ENCODE results near the gene DCTN4.

Gene DCTN4

DNA sequence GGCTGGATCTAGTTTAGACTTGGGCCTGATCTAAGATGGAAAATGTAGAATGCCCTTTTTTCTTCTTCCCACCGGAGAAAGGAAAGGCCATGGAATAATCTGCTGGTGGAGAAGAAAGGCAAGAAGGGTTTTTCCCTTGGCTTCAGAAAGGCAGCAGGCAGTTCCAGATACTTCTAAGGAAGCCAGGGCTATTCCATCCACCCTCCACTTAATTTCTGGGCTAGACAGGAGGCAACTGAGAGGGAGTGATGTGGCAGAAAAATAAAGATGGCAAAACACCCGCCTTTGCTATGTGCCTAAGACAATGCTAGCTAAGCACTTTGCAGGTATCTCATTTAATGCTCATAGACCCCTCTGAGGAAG, 87.9 kb downstream of the DCTN4 start:
- DNase-seq (ENCODE audit: low read depth, low spot score), result no peak

DNA sequence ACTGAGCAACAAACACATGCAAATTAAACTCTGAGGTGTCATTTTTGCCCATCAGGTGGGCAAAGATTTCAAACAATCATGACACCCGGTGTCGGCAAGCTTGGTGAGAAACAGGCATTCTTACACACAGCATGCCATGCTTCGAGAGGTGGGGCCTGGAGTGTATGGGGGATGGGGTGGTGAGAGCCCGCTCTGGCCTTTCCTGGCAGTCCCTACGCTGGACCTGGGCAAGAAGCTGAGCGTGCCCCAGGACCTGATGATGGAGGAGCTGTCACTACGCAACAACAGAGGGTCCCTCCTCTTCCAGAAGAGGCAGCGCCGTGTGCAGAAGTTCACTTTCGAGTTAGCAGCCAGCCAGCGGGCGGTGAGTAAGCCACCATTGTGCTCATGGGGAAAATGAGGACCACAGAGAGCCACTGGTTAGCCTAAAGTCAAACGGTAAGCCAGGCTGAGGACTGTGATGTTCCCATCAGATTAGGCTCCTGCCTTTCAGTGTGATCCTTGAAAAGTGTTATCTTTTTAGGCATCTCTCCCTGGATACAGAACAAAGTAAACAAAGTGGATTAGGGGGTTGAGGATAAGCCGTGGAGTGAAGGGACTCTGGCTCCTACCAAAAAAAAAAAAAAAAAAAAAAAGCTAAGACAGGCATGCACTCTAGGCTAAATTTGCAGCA, 88.4 kb downstream of the DCTN4 start:
- DNase-seq (ENCODE audit: low read depth, low spot score), result no peak

DNA sequence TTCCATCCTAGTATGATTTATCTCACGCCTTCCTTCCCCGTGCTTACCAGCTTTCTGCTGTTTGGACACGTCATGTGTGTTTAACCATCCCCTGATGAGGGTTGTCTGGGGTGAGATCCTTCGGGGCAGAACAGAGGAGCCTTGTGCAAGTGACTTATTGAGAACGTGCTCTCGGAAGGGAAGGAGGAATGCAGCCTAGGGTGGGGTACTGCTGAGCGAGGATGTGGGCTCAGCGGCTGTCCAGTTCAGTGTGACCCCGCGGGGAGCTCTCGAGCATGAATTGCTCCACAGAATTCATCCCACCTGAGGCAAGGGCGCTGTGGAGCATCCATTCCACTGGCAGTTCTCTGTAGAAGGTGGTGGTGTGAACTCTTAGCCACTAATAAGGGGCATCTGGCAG, 93.8 kb downstream of the DCTN4 start:
- DNase-seq (ENCODE audit: low read depth, low spot score), result no peak

DNA sequence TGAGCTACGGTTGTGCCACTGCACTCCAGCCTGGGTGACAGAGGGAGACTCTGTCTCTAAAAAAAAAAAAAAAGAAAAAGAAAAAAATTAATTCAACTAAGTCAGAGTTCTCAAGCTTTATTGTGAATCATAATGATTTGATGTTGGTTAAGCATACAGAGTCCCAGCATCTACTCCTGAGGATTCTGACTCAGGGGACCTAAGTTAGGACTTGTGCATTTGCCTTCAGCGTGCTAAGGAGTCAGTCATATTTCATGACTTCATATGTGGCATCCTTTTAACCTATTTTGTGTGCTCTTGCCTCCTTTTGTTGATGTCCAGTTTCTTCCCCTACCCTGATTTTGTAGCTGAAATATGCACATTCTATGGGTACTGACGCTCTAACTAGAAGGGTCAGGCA, 94.9 kb downstream of the DCTN4 start:
- DNase-seq (ENCODE audit: low read depth, low spot score), result no peak

DNA sequence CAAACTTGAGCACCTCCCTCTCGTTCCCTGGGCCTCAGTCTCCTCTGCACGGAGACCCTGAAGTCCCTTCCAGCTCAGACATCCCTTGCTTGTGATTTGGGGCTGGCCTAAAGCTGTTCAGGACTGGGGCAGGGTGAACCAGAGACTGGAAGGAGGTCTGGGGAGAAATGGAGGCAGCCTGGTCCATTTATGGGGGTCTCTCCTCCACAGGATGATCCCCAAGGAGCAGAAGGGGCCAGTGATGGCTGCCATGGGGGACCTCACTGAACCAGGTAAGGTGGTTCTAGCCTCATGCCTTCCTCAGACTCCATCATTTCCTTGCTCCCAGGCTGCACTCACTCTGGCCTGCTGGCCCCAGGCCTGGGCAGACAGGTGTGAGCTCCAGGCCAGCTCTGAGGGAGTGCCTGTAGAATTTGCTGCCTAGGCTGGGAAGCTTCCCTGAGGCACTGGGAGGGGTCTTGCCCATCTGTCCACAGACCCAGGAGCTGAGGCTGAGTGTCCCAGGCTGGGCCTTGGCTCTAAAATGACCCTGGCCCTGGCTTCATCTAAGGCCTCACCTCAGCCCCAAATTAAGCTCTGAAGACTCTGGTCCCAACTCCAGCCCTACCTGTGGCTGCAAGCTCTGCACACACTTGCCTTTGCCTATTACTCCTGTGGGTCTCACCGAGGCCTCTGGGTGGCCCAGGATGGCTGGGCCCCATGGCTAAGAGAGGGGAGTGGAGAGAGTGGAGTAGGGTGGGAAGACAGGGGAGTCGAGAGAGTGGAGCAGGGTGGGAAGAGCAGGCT, 95.9 kb downstream of the DCTN4 start:
- no peak for DNase-seq (ENCODE audit: low read depth, low spot score)

DNA sequence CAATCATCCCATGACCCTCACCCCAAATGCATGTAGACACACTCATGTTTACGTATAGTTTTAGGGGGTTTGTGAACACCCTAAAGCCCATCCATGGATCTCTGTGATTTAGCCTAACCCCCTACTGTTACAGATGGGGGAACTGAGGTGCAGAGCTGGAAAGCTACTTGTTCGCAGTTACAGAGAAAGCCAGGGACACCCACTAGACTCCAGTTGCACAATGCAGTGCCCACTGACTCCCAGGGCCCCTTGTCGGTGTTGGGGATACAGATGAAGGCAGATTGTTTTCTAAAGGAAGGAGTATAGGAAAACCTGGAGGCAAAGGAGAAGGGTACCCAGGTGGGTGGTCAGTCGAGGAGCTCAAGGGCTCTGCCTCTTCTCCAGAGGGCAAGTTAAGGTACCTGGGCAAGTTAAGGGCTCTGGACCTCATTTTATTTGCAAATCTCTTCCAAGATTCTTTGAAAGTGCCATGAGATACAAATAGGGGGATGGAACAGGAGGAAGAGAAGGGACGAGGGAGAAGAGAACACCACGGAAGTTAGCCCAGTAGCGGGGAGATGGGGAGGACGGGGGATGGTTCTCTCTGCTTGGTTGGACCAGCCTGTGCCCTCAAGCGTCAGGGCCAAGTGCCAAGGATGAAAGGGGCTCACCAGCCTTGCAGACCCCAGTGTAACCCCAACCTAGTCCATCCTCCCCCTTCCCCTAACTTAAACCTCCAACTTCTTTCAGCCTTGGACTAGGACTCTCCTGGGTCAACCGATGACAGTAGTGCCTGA, 96.8 kb downstream of the DCTN4 start:
- no peak for DNase-seq (ENCODE audit: low read depth, low spot score)

DNA sequence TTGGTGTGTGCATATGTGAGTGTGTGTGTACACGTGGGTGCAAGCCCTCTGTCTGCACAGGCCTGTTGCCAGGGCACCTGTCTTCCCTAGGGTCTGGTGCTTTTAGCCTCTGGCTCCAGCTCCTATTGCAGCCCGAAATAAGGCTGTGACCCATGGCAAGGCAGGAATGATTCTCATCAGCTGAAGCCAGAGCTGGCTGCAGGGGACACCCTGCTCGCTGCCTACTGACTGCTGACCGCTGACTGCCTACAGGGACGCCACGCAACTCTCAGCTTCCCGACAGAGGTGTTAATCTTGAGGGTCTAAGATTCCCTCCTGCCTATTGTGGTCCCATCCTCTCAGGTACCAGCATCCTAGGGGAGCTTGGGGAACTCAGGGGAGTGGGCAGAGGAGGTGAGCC, 97.7 kb downstream of the DCTN4 start, which contains the start of gene MYOZ3:
TSS of gene MYOZ3 (plus strand) at position 166 of the 400 bp plus-strand sequence. CDS start 1,691 bp downstream, outside the sequence.
- DNase-seq (ENCODE audit: low read depth, low spot score), result no peak

DNA sequence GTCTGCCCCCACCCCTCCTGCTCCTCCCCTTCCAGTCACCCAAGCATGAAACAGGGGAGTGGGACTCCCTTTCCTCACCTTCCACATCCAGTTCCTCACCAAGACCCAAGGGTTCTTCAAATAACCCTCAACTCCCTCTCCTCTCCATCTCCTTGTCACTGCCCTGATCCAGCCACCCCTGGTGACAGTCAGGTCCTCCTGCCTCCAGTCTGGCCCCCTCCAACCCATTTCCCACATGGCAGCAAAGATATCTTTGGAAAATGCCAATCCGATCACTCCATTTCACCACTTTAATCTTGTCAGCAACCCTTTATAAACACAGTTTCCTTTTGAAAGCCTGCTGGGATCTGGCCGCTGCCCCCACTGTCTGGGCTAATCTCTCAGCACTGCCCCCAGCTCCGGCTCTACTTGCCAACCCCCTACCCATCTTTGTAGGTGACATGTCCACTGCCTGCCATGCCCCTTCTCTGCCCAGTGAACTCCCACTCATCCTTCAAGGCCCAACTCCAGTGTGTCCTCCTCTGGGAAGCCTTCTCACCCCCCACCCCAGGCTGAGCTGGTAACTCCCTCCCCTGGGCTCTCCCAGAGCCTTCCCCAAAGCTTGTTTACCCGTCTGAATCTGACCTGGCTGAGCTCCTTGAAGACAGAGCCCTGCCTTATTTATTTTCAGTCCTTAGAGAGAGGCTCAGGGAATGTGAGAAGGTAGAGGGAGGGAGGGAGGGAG, 98.5 kb downstream of the DCTN4 start:
- DNase-seq (ENCODE audit: low read depth, low spot score), result no peak

DNA sequence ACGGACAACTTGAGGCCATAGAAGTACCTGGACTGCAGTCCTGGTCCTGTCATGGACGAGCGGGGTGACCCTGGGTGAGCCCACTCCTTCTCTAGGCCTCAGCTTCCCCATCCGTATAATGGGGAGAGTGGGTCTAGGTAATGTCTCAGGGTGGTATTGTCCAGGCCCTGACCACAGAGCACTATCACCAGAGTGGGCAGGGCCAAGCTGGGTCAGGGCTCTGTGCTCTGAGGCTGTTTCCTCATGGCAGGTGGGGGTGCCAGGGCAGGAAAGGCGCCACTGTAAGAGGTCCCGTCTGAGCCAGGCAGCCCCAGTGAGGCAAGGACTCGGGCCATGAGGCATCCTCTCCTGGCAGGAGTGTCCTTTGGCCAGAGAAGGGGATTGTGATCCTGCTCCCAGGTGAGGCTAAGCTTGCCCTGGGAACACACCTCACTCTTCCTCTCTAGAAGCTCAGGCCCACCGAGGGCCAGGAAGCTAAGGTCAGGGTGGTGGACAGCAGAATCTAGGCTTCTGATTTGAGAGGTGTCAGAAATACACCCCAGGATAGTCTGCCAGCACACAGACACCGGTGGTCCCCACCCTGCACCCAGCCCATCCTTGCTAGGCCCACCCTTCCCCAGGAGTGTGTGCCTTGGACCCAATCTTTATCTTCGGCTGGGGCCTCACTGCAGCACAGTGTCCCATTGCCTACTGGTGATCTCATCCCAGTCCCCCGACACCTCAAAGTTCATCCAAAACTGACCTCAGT, 99.3 kb downstream of the DCTN4 start:
- DNase-seq (ENCODE audit: low read depth, low spot score), result no peak

DNA sequence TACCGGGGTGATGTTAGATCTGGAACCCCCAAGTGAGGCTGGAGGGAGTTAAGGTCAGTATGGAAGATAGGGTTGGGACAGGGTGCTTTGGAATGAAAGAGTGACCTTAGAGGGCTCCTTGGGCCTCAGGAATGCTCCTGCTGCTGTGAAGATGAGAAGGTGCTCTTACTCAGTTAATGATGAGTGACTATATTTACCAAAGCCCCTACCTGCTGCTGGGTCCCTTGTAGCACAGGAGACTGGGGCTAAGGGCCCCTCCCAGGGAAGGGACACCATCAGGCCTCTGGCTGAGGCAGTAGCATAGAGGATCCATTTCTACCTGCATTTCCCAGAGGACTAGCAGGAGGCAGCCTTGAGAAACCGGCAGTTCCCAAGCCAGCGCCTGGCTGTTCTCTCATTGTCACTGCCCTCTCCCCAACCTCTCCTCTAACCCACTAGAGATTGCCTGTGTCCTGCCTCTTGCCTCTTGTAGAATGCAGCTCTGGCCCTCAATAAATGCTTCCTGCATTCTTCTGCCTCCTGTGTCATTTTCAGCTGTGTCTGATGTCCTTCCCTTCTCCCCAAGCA, 100.0 kb downstream of the DCTN4 start:
- DNase-seq (ENCODE audit: low read depth, low spot score), result no peak
